Hematopoietic multipotent progenitor cell treated with erythropoietin and hydrocortisone succinate and interleukin-3 and kit ligand, for 6 days (in vitro differentiated cells): ENCODE measurements around the gene FCGR1A.
"Not testable (repeated sequence)": the region's sequence is repeated elsewhere in the genome, so short reads cannot be mapped to it uniquely, and the experiment has no call there.

Experiments
- DNase-seq: peaks from one replicate; pipeline ENCODE4 v3.0.0-alpha.2; 2015

FCGR1A gene

GRCh38 chr1:149778313-149778712, 4.2 kb upstream of the FCGR1A start:
- DNase-seq = not testable (repeated sequence)

GRCh38 chr1:149781413-149781984, 995 bp upstream of the FCGR1A start:
- not testable (repeated sequence) for DNase-seq

- not testable (repeated sequence) for DNase-seq
These were observed 795 bp downstream of the FCGR1A start for GRCh38 chr1:149783289-149783688.

- DNase-seq = not testable (repeated sequence)
These were observed 1.4 kb downstream of the FCGR1A start for GRCh38 chr1:149783868-149784267.

GRCh38 chr1:149787688-149788451, 5.4 kb downstream of the FCGR1A start:
- DNase-seq = not testable (repeated sequence)

- DNase-seq = peak; percentile 51
These were observed 10.0 kb downstream of the FCGR1A start for GRCh38 chr1:149792502-149792901.

GRCh38 chr1:149792912-149793515, 10.5 kb downstream of the FCGR1A start:
- DNase-seq = peak; percentile 57

GRCh38 chr1:149793885-149794284, 11.4 kb downstream of the FCGR1A start:
- DNase-seq = not testable (repeated sequence)

GRCh38 chr1:149801628-149802027, 19.1 kb downstream of the FCGR1A start:
- not testable (repeated sequence) for DNase-seq

- not testable (repeated sequence) for DNase-seq
These were observed 22.1 kb downstream of the FCGR1A start for GRCh38 chr1:149804417-149805080.

GRCh38 chr1:149810697-149811405, 28.4 kb downstream of the FCGR1A start:
- DNase-seq = peak; percentile 44

GRCh38 chr1:149811514-149811889, 29.0 kb downstream of the FCGR1A start:
- DNase-seq = peak; percentile 67

- DNase-seq = peak; percentile 94
These were observed 29.7 kb downstream of the FCGR1A start for GRCh38 chr1:149811890-149812829.

- DNase-seq = peak; percentile 79
These were observed 30.7 kb downstream of the FCGR1A start for GRCh38 chr1:149812893-149813801.

GRCh38 chr1:149820387-149820786, 37.9 kb downstream of the FCGR1A start:
- not testable (repeated sequence) for DNase-seq

- not testable (repeated sequence) for DNase-seq
These were observed 44.1 kb downstream of the FCGR1A start for GRCh38 chr1:149826555-149826954.

- not testable (repeated sequence) for DNase-seq
These were observed 49.3 kb downstream of the FCGR1A start for GRCh38 chr1:149831764-149832315.

- DNase-seq = not testable (repeated sequence)
These were observed 50.0 kb downstream of the FCGR1A start for GRCh38 chr1:149832316-149833126.

- not testable (repeated sequence) for DNase-seq
These were observed 50.6 kb downstream of the FCGR1A start for GRCh38 chr1:149833144-149833543.
